GM23338 (cell line): Measurements from ENCODE around the gene CDK17. TPM values are rescaled to one million over a fixed set of nuclear protein-coding genes. Genes with fewer than 3 reads are reported as not detected.

Experiments
- ATAC-seq: fragments of 200-7000 bp; cut with Tn5 transposase; 3 replicates; pipeline ENCODE4 v1.9.1; 2020
- DNase-seq: peaks from one replicate; pipeline ENCODE4 v3.0.0-alpha.2; 2015; ENCODE audit warnings: low spot score
- H2AFZ ChIP-seq: fragments of 200-600 bp; sonication (generic); 2 replicates; pipeline ENCODE4 v1.8.0; 2016; ENCODE audit warnings: antibody characterized with exemption, mild to moderate bottlenecking, moderate library complexity
- H3F3A ChIP-seq: fragments of 200-600 bp; sonication (generic); replicated peaks from 2 replicates; pipeline ENCODE4 v1.8.0; 2017; ENCODE audit warnings: antibody characterized with exemption, mixed run types, low read depth
- H3K27ac ChIP-seq: fragments of 200-600 bp; sonication (generic); 2 replicates; pipeline ENCODE4 v1.6.1; 2016; ENCODE audit warnings: low read depth
- H3K27me3 ChIP-seq: fragments of 200-600 bp; sonication (generic); 2 replicates; pipeline ENCODE4 v1.8.0; 2016; ENCODE audit warnings: mild to moderate bottlenecking, mixed run types, moderate library complexity; ENCODE audit not compliant: insufficient read depth
- H3K36me3 ChIP-seq: fragments of 200-600 bp; sonication (generic); 2 replicates; pipeline ENCODE4 v1.8.0; 2016; ENCODE audit warnings: mild to moderate bottlenecking; ENCODE audit not compliant: insufficient read depth
- H3K4me1 ChIP-seq: fragments of 200-600 bp; sonication (generic); 2 replicates; pipeline ENCODE4 v1.8.0; 2016; ENCODE audit warnings: mild to moderate bottlenecking, moderate library complexity; ENCODE audit not compliant: insufficient read depth
- H3K4me2 ChIP-seq: fragments of 200-600 bp; sonication (generic); 2 replicates; pipeline ENCODE4 v1.7.1; 2017; ENCODE audit warnings: mixed run types
- H3K4me3 ChIP-seq: fragments of 200-600 bp; sonication (generic); 2 replicates; pipeline ENCODE4 v1.6.1; 2016; ENCODE audit warnings: mixed run types
- H3K79me2 ChIP-seq: fragments of 200-600 bp; sonication (generic); replicated peaks from 2 replicates; pipeline ENCODE4 v1.8.0; 2017; ENCODE audit warnings: mild to moderate bottlenecking; ENCODE audit not compliant: insufficient read depth
- H3K9me2 ChIP-seq: fragments of 200-600 bp; sonication (generic); 2 replicates; pipeline ENCODE4 v1.8.0; 2017; ENCODE audit not compliant: insufficient read depth
- H4K20me1 ChIP-seq: fragments of 200-600 bp; sonication (generic); replicated peaks from 2 replicates; pipeline ENCODE4 v1.8.0; 2017; ENCODE audit warnings: mild to moderate bottlenecking; ENCODE audit not compliant: insufficient read depth
- H3K27ac Mint-ChIP-seq: 2 replicates; pipeline ENCODE4 v1.8.0; 2020; ENCODE audit warnings: inconsistent platforms, mild to moderate bottlenecking, moderate library complexity, mixed read lengths
- H3K27me3 Mint-ChIP-seq: 3 replicates; pipeline ENCODE4 v1.8.0; 2022; ENCODE audit warnings: low read depth, mild to moderate bottlenecking, moderate library complexity, mixed read lengths, inconsistent platforms; ENCODE audit not compliant: insufficient read depth, poor library complexity
- H3K36me3 Mint-ChIP-seq: 3 replicates; pipeline ENCODE4 v1.8.0; 2021; ENCODE audit warnings: low read depth, mild to moderate bottlenecking, inconsistent platforms, moderate library complexity, mixed read lengths
- H3K4me1 Mint-ChIP-seq: 3 replicates; pipeline ENCODE4 v1.8.0; 2020; ENCODE audit warnings: mild to moderate bottlenecking, inconsistent platforms, mixed read lengths
- H3K4me3 Mint-ChIP-seq: 3 replicates; pipeline ENCODE4 v1.8.0; 2021; ENCODE audit warnings: moderate library complexity, mild to moderate bottlenecking, inconsistent platforms, mixed read lengths
- H3K9me3 Mint-ChIP-seq: 3 replicates; pipeline ENCODE4 v1.8.0; 2020; ENCODE audit warnings: moderate library complexity, mild to moderate bottlenecking, inconsistent platforms, mixed read lengths
- CREB1 ChIP-seq: fragments of 250-450 bp; sonication (Bioruptor Pico); IDR thresholded peaks from 2 replicates; pipeline ENCODE4 v1.5.0; 2020; ENCODE audit warnings: low read depth, mild to moderate bottlenecking, moderate library complexity
- EZH2 ChIP-seq: fragments of 200-600 bp; sonication (generic); IDR thresholded peaks from one replicate; pipeline ENCODE4 v1.8.0; 2017; ENCODE audit warnings: antibody characterized with exemption, mild to moderate bottlenecking, low read depth; ENCODE audit not compliant: unreplicated experiment
- EZH2phosphoT487 ChIP-seq: fragments of 200-600 bp; sonication (generic); IDR thresholded peaks from one replicate; pipeline ENCODE4 v1.8.1; 2018; ENCODE audit warnings: antibody characterized with exemption; ENCODE audit not compliant: unreplicated experiment
- JUNB ChIP-seq: IDR thresholded peaks from one replicate; pipeline ENCODE4 v1.6.1; 2016; ENCODE audit warnings: antibody characterized with exemption; ENCODE audit not compliant: unreplicated experiment
- NANOG ChIP-seq: IDR thresholded peaks from 2 replicates; pipeline ENCODE4 v1.6.1; 2016; ENCODE audit warnings: antibody characterized with exemption, borderline replicate concordance
- POLR2AphosphoS5 ChIP-seq: IDR thresholded peaks from 2 replicates; pipeline ENCODE4 v1.6.1; 2016; ENCODE audit warnings: antibody characterized with exemption, low read depth
- STAT1 ChIP-seq: IDR thresholded peaks from one replicate; pipeline ENCODE4 v1.6.1; 2016; ENCODE audit warnings: antibody characterized with exemption; ENCODE audit not compliant: unreplicated experiment
- ZNF114 ChIP-seq: fragments of 250-450 bp; sonication (Bioruptor Pico); IDR thresholded peaks from 2 replicates; pipeline ENCODE4 v1.5.0; 2020; ENCODE audit warnings: mild to moderate bottlenecking, moderate library complexity
- ZNF331 ChIP-seq: fragments of 250-450 bp; sonication (Bioruptor Pico); IDR thresholded peaks from 2 replicates; pipeline ENCODE4 v1.5.0; 2020; ENCODE audit warnings: low read depth, mild to moderate bottlenecking, moderate library complexity
- polyA plus RNA-seq: library from polyadenylated mRNA; unstranded; fragments of >200 nt; fragmentation: Nextera tagmentation; extraction: Ambion mirVana; gene quantifications from 2 replicates; pipeline ENCODE4 v1.2.1, GENCODE V29; 2016
- total RNA-seq: library from RNA; depleted of rRNA; stranded (reverse); fragments of >200 nt; shearing (Covaris generic); gene quantifications from 2 replicates; pipeline ENCODE4 v1.2.3, GENCODE V29; 2014
- TF ChIP-seq, protein P1 (sequence below): IDR thresholded peaks from 2 replicates; pipeline ENCODE4 v1.6.1; 2016; ENCODE audit warnings: antibody characterized with exemption
- TF ChIP-seq, protein P2 (sequence below): IDR thresholded peaks from one replicate; pipeline ENCODE4 v1.6.1; 2018; ENCODE audit warnings: antibody characterized with exemption; ENCODE audit not compliant: unreplicated experiment
- TF ChIP-seq, protein P3 (sequence below), 2 experiments: fragments of 200-600 bp in 1 of 2; sonication (generic) in 1 of 2; conservative IDR thresholded peaks; 2 replicates each; pipeline versions ENCODE4 v1.5.1 to v1.6.1; 2016 to 2017; ENCODE audit warnings: antibody characterized with exemption in 2 of 2, low read depth in 2 of 2, mild to moderate bottlenecking in 2 of 2, moderate library complexity in 1 of 2
- TF ChIP-seq, protein P4 (sequence below): fragments of 250-450 bp; sonication (Bioruptor Pico); IDR thresholded peaks from 2 replicates; pipeline ENCODE4 v1.5.0; 2020; ENCODE audit warnings: mild to moderate bottlenecking, moderate library complexity

The CDK17 gene
- total and polyA plus RNA-seq, 2 experiments from 2014 or later, result 7.6 to 34.2 TPM

DNA sequence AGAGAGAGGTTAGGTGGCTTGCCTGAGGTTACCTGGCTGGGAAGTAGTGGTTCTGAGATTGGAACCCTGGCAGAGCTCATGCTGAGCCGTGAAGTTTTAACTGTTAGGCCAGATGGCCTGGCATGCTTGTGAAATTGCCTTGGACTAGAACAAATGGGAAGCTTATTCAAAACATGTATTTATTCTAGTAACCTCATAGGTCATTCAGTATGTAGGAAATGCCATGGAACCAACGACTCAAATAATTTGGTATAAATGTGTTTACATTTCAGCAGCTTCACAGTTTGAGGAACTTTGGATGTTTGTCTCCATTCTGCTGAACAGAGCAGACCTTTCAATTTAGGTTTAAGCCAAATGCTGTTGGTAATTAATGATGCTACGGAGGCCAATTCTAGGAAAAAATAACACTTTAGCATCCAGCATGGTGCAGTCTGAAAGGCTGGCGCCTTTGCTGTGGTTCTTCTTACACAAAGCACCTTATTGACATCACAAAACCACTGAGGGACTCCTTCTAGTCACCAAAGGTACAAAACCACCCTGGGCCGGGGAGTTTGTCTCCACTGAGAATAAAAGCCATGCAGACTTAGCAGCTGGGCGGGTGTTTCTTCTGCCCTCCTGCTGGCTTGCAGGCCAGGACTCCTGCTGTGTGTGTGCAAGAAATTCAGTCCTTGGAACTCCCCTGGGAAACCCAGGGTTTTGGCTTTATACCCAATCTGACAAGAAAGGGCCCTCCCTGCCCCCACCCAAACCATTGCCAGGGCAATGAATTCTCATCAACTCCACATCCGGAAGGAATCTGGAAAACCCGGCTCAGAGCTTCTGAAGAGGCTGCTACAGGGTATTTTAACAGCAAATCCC is 141.9 kb downstream of the CDK17 start:
- peak; percentile 83 for ATAC-seq
- peaks cover 5% of the 10 kb centered on the region; the same call in 1 of the 2 replicates for H3K36me3 ChIP-seq
- H3K4me1 ChIP-seq, result no peaks in the 10 kb centered on the region
- DNase-seq, result peak; percentile 41
- no peaks in the 10 kb centered on the region for H3K27me3 ChIP-seq
- H3K79me2 ChIP-seq, result no peaks in the 10 kb centered on the region
- H3K9me2 ChIP-seq, result 0 out of 2 replicates have a peak, but pooled peaks cover 4% of the 10 kb centered on the region
- peaks cover 16% of the 10 kb centered on the region; the same call in 2 of the 3 replicates for H3K36me3 Mint-ChIP-seq
- H4K20me1 ChIP-seq, result 0 out of 2 replicates have a peak, but pooled peaks cover 7% of the 10 kb centered on the region
- no peak overlapping the region for H3K4me3 ChIP-seq
- H3K4me1 Mint-ChIP-seq, result peaks cover 7% of the 10 kb centered on the region
- H3K4me2 ChIP-seq, result no peak overlapping the region
- no peak overlapping the region; the same call in 1 of the 2 replicates for H3K27ac Mint-ChIP-seq
- no peak overlapping the region for H2AFZ ChIP-seq
- no peaks in the 10 kb centered on the region for H3K27me3 Mint-ChIP-seq
- TF ChIP-seq, protein P1, sequence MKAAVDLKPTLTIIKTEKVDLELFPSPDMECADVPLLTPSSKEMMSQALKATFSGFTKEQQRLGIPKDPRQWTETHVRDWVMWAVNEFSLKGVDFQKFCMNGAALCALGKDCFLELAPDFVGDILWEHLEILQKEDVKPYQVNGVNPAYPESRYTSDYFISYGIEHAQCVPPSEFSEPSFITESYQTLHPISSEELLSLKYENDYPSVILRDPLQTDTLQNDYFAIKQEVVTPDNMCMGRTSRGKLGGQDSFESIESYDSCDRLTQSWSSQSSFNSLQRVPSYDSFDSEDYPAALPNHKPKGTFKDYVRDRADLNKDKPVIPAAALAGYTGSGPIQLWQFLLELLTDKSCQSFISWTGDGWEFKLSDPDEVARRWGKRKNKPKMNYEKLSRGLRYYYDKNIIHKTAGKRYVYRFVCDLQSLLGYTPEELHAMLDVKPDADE, result no peak
- TF ChIP-seq ZNF331 (no peak), ZNF114 (CRISPR knock-in tag) (no peak), NANOG (no peak), JUNB (no peak), EZH2 (no peak), EZH2phosphoT487 (no peak), STAT1 (no peak), POLR2AphosphoS5 (no peak), CREB1 (no peak)
- TF ChIP-seq, protein P2, sequence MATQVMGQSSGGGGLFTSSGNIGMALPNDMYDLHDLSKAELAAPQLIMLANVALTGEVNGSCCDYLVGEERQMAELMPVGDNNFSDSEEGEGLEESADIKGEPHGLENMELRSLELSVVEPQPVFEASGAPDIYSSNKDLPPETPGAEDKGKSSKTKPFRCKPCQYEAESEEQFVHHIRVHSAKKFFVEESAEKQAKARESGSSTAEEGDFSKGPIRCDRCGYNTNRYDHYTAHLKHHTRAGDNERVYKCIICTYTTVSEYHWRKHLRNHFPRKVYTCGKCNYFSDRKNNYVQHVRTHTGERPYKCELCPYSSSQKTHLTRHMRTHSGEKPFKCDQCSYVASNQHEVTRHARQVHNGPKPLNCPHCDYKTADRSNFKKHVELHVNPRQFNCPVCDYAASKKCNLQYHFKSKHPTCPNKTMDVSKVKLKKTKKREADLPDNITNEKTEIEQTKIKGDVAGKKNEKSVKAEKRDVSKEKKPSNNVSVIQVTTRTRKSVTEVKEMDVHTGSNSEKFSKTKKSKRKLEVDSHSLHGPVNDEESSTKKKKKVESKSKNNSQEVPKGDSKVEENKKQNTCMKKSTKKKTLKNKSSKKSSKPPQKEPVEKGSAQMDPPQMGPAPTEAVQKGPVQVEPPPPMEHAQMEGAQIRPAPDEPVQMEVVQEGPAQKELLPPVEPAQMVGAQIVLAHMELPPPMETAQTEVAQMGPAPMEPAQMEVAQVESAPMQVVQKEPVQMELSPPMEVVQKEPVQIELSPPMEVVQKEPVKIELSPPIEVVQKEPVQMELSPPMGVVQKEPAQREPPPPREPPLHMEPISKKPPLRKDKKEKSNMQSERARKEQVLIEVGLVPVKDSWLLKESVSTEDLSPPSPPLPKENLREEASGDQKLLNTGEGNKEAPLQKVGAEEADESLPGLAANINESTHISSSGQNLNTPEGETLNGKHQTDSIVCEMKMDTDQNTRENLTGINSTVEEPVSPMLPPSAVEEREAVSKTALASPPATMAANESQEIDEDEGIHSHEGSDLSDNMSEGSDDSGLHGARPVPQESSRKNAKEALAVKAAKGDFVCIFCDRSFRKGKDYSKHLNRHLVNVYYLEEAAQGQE, result no peak
- TF ChIP-seq, protein P3, sequence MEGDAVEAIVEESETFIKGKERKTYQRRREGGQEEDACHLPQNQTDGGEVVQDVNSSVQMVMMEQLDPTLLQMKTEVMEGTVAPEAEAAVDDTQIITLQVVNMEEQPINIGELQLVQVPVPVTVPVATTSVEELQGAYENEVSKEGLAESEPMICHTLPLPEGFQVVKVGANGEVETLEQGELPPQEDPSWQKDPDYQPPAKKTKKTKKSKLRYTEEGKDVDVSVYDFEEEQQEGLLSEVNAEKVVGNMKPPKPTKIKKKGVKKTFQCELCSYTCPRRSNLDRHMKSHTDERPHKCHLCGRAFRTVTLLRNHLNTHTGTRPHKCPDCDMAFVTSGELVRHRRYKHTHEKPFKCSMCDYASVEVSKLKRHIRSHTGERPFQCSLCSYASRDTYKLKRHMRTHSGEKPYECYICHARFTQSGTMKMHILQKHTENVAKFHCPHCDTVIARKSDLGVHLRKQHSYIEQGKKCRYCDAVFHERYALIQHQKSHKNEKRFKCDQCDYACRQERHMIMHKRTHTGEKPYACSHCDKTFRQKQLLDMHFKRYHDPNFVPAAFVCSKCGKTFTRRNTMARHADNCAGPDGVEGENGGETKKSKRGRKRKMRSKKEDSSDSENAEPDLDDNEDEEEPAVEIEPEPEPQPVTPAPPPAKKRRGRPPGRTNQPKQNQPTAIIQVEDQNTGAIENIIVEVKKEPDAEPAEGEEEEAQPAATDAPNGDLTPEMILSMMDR (conservative IDR thresholded peaks at IDR 0.05; ENCODE audit: low read depth in 2 of 2), result no peak
- TF ChIP-seq, protein P4, sequence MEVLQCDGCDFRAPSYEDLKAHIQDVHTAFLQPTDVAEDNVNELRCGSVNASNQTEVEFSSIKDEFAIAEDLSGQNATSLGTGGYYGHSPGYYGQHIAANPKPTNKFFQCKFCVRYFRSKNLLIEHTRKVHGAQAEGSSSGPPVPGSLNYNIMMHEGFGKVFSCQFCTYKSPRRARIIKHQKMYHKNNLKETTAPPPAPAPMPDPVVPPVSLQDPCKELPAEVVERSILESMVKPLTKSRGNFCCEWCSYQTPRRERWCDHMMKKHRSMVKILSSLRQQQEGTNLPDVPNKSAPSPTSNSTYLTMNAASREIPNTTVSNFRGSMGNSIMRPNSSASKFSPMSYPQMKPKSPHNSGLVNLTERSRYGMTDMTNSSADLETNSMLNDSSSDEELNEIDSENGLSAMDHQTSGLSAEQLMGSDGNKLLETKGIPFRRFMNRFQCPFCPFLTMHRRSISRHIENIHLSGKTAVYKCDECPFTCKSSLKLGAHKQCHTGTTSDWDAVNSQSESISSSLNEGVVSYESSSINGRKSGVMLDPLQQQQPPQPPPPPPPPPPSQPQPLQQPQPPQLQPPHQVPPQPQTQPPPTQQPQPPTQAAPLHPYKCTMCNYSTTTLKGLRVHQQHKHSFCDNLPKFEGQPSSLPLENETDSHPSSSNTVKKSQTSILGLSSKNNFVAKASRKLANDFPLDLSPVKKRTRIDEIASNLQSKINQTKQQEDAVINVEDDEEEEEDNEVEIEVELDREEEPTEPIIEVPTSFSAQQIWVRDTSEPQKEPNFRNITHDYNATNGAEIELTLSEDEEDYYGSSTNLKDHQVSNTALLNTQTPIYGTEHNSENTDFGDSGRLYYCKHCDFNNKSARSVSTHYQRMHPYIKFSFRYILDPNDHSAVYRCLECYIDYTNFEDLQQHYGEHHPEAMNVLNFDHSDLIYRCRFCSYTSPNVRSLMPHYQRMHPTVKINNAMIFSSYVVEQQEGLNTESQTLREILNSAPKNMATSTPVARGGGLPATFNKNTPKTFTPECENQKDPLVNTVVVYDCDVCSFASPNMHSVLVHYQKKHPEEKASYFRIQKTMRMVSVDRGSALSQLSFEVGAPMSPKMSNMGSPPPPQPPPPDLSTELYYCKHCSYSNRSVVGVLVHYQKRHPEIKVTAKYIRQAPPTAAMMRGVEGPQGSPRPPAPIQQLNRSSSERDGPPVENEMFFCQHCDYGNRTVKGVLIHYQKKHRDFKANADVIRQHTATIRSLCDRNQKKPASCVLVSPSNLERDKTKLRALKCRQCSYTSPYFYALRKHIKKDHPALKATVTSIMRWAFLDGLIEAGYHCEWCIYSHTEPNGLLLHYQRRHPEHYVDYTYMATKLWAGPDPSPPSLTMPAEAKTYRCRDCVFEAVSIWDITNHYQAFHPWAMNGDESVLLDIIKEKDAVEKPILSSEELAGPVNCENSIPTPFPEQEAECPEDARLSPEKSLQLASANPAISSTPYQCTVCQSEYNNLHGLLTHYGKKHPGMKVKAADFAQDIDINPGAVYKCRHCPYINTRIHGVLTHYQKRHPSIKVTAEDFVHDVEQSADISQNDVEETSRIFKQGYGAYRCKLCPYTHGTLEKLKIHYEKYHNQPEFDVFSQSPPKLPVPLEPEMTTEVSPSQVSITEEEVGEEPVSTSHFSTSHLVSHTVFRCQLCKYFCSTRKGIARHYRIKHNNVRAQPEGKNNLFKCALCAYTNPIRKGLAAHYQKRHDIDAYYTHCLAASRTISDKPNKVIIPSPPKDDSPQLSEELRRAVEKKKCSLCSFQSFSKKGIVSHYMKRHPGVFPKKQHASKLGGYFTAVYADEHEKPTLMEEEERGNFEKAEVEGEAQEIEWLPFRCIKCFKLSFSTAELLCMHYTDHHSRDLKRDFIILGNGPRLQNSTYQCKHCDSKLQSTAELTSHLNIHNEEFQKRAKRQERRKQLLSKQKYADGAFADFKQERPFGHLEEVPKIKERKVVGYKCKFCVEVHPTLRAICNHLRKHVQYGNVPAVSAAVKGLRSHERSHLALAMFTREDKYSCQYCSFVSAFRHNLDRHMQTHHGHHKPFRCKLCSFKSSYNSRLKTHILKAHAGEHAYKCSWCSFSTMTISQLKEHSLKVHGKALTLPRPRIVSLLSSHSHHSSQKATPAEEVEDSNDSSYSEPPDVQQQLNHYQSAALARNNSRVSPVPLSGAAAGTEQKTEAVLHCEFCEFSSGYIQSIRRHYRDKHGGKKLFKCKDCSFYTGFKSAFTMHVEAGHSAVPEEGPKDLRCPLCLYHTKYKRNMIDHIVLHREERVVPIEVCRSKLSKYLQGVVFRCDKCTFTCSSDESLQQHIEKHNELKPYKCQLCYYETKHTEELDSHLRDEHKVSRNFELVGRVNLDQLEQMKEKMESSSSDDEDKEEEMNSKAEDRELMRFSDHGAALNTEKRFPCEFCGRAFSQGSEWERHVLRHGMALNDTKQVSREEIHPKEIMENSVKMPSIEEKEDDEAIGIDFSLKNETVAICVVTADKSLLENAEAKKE (CRISPR knock-in tag), result no peak
- peak overlapping the region; percentile 60; the same call in 1 of the 2 replicates for H3K27ac ChIP-seq
- H3K4me3 Mint-ChIP-seq, result no peak overlapping the region
- H3F3A ChIP-seq, result no peaks in the 10 kb centered on the region
- no peaks in the 10 kb centered on the region for H3K9me3 Mint-ChIP-seq
